Keratinocyte (primary cell): ENCODE measurements around the gene BRSK2. TPM values are rescaled to one million over a fixed set of nuclear protein-coding genes. Genes with fewer than 3 reads are reported as not detected.

Experiments
- DNase-seq: peaks from one replicate; pipeline ENCODE4 v3.0.0-alpha.2; 2011; ENCODE audit warnings: low read depth, missing footprints, low spot score
- FAIRE-seq: peaks from 2 replicates; lab custom pipeline; 2011; peaks lifted over from hg19 to GRCh38; lab: Jason Lieb, UNC
- H2AFZ ChIP-seq: 2 replicates; pipeline ENCODE4 v1.6.0; 2012; ENCODE audit warnings: low read length, control low read depth, inconsistent platforms; ENCODE audit not compliant: control insufficient read depth
- H3K27ac ChIP-seq: 2 replicates; pipeline ENCODE4 v1.5.1; 2011; ENCODE audit warnings: low read length; ENCODE audit not compliant: control insufficient read depth, insufficient read depth
- H3K27me3 ChIP-seq: 3 replicates; pipeline ENCODE4 v1.6.0; 2011; ENCODE audit warnings: low read length; ENCODE audit not compliant: control insufficient read depth, insufficient read depth; ENCODE audit errors: extremely low read depth
- H3K36me3 ChIP-seq, 2 experiments: 2 replicates in 1 of 2; 3 replicates in 1 of 2; pipeline ENCODE4 v1.5.1; 2011; ENCODE audit warnings: low read length in 2 of 2, mild to moderate bottlenecking in 1 of 2; ENCODE audit not compliant: control insufficient read depth in 2 of 2, insufficient read depth in 2 of 2; ENCODE audit errors: extremely low read depth in 1 of 2
- H3K4me1 ChIP-seq: 3 replicates; pipeline ENCODE4 v1.5.1; 2011; ENCODE audit warnings: low read length; ENCODE audit not compliant: control insufficient read depth, insufficient read depth; ENCODE audit errors: extremely low read depth
- H3K4me2 ChIP-seq: 3 replicates; pipeline ENCODE4 v1.6.0; 2011; ENCODE audit warnings: low read depth, low read length; ENCODE audit not compliant: control insufficient read depth, insufficient read depth; ENCODE audit errors: extremely low read depth
- H3K4me3 ChIP-seq, 3 experiments: fragments of 200-600 bp in 1 of 3; sonication (generic) in 1 of 3; 2 replicates in 2 of 3; 3 replicates in 1 of 3; pipeline ENCODE4 v1.5.1; 2011 to 2016; ENCODE audit warnings: low read length in 3 of 3, mild to moderate bottlenecking in 3 of 3, control low read depth in 2 of 3, inconsistent platforms in 1 of 3, low read depth in 1 of 3, mixed read lengths in 1 of 3, mixed run types in 1 of 3, moderate library complexity in 1 of 3; ENCODE audit not compliant: control insufficient read depth in 2 of 3, insufficient read depth in 2 of 3; ENCODE audit errors: extremely low read depth in 1 of 3
- H3K79me2 ChIP-seq: 2 replicates; pipeline ENCODE4 v1.6.0; 2012; ENCODE audit warnings: low read length; ENCODE audit not compliant: control insufficient read depth, insufficient read depth
- H3K9ac ChIP-seq: 3 replicates; pipeline ENCODE4 v1.6.0; 2011; ENCODE audit warnings: low read length; ENCODE audit not compliant: control insufficient read depth, insufficient read depth; ENCODE audit errors: extremely low read depth
- H3K9me1 ChIP-seq: 3 replicates; pipeline ENCODE4 v1.6.0; 2011; ENCODE audit warnings: low read length; ENCODE audit not compliant: control insufficient read depth, insufficient read depth; ENCODE audit errors: extremely low read depth
- H3K9me3 ChIP-seq: 2 replicates; pipeline ENCODE4 v1.5.1; 2012; ENCODE audit warnings: low read depth, low read length; ENCODE audit not compliant: control insufficient read depth
- H4K20me1 ChIP-seq: 3 replicates; pipeline ENCODE4 v1.6.0; 2011; ENCODE audit warnings: low read length; ENCODE audit not compliant: control insufficient read depth, insufficient read depth; ENCODE audit errors: extremely low read depth
- EZH2 ChIP-seq: IDR thresholded peaks from one replicate; pipeline ENCODE4 v1.6.1; 2012; ENCODE audit warnings: inconsistent platforms, mild to moderate bottlenecking, low read length, moderate library complexity
- dilution Hi-C: fragments of 300-500 bp; cut with MboI; formaldehyde crosslinking; loops from one replicate; pipeline ENCODE4 v1.7.0; 2020; ENCODE audit warnings: low sequenced_read_pairs; ENCODE audit not compliant: extremely low pct_ligation_motif_present
- polyA plus RNA-seq, 5 experiments: library from polyadenylated mRNA; depleted of rRNA in 3 of 5; stranded (reverse) in 3 of 5; stranded (forward) in 1 of 5; unstranded in 1 of 5; fragments of >200 nt; gene quantifications; 1 replicate in 1 of 5; 2 replicates in 3 of 5; 3 replicates in 1 of 5; pipeline versions ENCODE4 v1.2.1 to v1.2.3, GENCODE V29; 2011 to 2012; ENCODE audit warnings: missing spikeins in 2 of 5, low read depth in 1 of 5, low replicate concordance in 1 of 5
- TF ChIP-seq, protein P1 (sequence below), 3 experiments: IDR thresholded peaks in 1 of 3; conservative IDR thresholded peaks in 1 of 3; optimal IDR thresholded peaks in 1 of 3; 2 replicates in 2 of 3; 3 replicates in 1 of 3; pipeline versions ENCODE3 to v1.5.1; 2011; ENCODE audit warnings: low read length in 3 of 3, mild to moderate bottlenecking in 3 of 3, moderate library complexity in 2 of 3, control low read depth in 1 of 3, inconsistent platforms in 1 of 3; ENCODE audit not compliant: insufficient read depth in 2 of 3; ENCODE audit errors: extremely low read depth in 1 of 3

Gene BRSK2
- polyA plus RNA-seq, 1 donor (not counting 4 experiments of a cell fraction or from before 2014, with no cell fraction given): 0.09 TPM

DNA sequence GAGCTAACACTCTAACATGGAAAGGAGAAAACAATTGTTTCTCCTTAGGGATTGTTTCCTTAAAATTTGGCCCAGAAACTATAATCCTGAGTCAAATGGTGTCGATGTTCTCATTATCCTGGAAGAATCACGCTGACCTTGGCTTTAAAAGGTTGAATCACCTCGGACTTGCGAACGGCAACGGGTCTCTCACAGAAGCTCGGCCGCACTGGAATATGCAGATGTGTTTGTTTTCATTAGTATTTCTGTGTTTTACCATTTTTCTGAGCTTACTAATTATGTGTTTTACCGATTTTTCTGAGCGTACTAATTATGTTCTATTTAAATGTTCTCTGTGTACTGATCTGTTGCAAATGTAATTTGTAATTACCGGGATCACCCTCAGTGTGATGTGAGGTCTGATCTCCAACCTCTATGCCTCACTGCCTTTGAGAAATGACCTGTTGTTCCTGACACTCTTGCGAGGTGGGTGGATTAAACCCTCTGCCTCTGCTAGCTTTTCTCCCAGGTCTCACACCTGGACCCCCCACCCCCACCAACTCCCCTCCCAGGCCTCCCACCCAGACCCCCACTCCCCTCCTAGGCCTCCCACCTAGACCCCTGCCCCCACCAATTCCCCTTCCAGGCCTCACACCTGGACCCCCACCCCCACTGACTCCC is 38.3 kb upstream of the BRSK2 start:
- Histone ChIP-seq H3K9me1 (no peaks in the 10 kb centered on the region), H3K27ac (no peak overlapping the region), H3K4me2 (no peak overlapping the region), H3K9ac (no peak overlapping the region), H2AFZ (no peak overlapping the region), H3K9me3 (no peaks in the 10 kb centered on the region), H3K36me3 (no peaks in the 10 kb centered on the region), H3K4me1 (no peaks in the 10 kb centered on the region), H3K27me3 (peaks cover 14% of the 10 kb centered on the region), H4K20me1 (no peaks in the 10 kb centered on the region), H3K4me3 (no peak overlapping the region), H3K79me2 (no peaks in the 10 kb centered on the region)
- DNase-seq (no peak), FAIRE-seq (no peak)
- dilution Hi-C loops: no loop called here
- TF ChIP-seq, protein P1, sequence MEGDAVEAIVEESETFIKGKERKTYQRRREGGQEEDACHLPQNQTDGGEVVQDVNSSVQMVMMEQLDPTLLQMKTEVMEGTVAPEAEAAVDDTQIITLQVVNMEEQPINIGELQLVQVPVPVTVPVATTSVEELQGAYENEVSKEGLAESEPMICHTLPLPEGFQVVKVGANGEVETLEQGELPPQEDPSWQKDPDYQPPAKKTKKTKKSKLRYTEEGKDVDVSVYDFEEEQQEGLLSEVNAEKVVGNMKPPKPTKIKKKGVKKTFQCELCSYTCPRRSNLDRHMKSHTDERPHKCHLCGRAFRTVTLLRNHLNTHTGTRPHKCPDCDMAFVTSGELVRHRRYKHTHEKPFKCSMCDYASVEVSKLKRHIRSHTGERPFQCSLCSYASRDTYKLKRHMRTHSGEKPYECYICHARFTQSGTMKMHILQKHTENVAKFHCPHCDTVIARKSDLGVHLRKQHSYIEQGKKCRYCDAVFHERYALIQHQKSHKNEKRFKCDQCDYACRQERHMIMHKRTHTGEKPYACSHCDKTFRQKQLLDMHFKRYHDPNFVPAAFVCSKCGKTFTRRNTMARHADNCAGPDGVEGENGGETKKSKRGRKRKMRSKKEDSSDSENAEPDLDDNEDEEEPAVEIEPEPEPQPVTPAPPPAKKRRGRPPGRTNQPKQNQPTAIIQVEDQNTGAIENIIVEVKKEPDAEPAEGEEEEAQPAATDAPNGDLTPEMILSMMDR (optimal IDR thresholded peaks at IDR 0.05 in 1 of 3, IDR thresholded peaks at IDR 0.05 in 1 of 3, conservative IDR thresholded peaks at IDR 0.05 in 1 of 3; ENCODE audit: extremely low read depth in 1 of 3, insufficient read depth in 2 of 3, low read length in 3 of 3): no peak
- no peak for TF ChIP-seq EZH2

DNA sequence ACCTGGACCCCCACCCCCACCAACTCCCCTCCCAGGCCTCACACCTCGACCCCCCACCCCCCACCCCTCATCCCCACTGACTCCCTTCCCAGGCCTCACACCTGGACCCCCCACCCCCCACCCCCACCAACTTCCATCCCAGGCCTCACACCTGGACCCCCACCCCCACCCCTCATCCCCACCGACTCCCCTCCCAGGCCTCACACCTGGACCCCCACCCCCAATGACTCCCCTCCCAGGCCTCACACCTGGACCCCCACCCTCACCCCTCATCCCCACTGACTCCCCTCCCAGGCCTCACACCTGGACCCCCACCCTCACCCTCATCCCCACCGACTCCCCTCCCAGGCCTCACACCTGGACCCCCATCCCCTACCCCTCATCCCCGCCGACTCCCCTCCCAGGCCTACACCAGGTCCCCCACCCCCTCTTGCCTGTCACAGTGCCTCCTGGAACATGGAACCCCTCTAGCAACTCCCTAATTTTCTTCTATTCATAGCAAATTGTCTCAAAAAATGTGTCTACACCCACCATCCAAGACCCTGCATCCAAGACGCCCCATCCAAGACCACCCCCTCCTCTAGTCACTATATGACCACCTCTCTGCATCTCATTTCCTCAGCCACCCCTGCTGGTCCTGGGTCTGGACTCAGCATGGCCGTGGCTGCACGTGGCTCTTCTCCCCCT is 36.9 kb upstream of the BRSK2 start:
- H3K9me1 ChIP-seq: no peaks in the 10 kb centered on the region
- FAIRE-seq (no peak), DNase-seq (no peak)
- dilution Hi-C loops: no loop called here
- TF ChIP-seq, protein P1 (optimal IDR thresholded peaks at IDR 0.05 in 1 of 3, IDR thresholded peaks at IDR 0.05 in 1 of 3, conservative IDR thresholded peaks at IDR 0.05 in 1 of 3; ENCODE audit: extremely low read depth in 1 of 3, insufficient read depth in 2 of 3, low read length in 3 of 3): no peak
- no peak for TF ChIP-seq EZH2
- H2AFZ ChIP-seq: no peak overlapping the region
- H3K4me2 ChIP-seq: no peak overlapping the region
- H3K27ac ChIP-seq: no peak overlapping the region
- H3K27me3 ChIP-seq: peaks cover 14% of the 10 kb centered on the region
- H3K9ac ChIP-seq: no peak overlapping the region
- H4K20me1 ChIP-seq: no peaks in the 10 kb centered on the region
- no peak overlapping the region for H3K4me3 ChIP-seq
- H3K79me2 ChIP-seq: no peaks in the 10 kb centered on the region
- no peaks in the 10 kb centered on the region for H3K36me3 ChIP-seq
- H3K9me3 ChIP-seq: no peaks in the 10 kb centered on the region
- H3K4me1 ChIP-seq: no peaks in the 10 kb centered on the region
